HG03097 (cell line): ENCODE measurements around the gene GREM1.

Experiments
- ATAC-seq: cut with Tn5 transposase; IDR thresholded peaks from one replicate; pipeline ENCODE4 v1.9.1; 2021; ENCODE audit not compliant: unreplicated experiment, low FRiP score

GREM1 gene

DNA sequence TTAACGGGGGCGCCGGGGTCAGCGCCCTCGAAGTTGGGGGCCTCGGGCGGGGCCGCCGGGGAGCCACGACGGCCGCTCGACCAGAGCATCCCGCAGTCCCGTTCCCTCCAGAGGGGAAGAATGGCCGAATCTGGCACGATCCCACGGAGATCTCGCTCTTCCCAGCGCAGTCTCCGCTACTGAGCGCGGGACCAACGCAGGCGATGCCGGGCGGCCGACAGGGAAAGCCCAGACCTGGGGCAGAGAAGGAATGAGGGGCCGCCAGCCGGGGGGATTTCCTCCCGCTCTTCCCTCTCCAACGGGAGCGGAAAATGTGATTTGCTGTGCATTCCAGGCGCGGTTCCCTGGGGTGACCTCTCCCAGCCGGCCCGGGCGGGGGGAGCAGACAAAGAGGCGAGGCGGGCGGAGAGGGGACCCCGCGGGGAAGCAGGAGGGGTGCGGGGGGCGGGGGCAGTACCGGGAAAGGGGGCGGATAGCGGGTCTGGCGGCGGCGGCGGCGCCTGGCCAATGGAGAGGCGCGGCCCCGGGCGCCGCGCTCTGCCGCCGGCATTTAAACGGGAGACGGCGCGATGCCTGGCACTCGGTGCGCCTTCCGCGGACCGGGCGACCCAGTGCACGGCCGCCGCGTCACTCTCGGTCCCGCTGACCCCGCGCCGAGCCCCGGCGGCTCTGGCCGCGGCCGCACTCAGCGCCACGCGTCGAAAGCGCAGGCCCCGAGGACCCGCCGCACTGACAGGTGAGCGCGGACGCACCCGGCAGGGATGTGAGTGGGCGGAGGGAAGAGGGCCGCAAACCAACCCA, at the start of gene GREM1:
Gene GREM1 (plus strand): TSS at position 579 of the 801 bp plus-strand sequence. CDS start 12,687 bp downstream, outside the sequence.
- no peak for ATAC-seq

- no peak for ATAC-seq
Observed at GRCh38 chr15:32668942-32669341, 48.9 kb upstream of the GREM1 start.

DNA sequence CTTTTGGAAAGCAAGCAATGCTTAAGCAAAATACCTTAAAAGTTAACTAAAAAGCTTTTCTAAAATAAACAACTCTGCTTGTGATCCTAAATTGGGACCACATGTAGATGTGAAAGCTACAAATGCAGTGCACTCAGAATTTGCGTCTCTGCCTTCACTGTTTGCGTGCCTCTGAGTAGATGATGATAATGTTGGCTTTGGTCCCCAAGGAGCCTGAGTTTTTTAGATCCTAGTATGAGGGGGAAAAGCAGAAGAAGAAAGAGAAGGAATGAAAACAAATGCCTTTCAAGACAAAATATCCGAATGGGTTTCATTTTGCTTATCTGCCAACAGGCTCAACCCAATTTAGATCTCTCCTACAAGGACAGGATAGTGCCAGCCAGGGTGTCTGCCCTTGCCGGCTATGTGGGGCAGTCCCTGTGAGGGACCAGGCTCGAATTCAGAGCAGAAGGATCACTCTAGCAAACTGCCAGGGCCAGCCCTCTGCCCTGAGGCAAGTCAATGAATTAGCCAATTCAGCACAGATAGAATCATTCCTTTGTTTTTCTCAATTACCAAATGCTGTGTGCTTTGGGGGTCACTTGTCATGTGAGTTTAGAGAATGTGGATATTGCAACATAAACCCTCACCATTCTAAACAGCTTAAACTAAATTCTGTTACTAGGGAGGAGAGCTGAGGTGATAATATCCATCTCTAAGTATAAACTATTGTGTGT, 47.8 kb upstream of the GREM1 start:
- no peak for ATAC-seq

DNA sequence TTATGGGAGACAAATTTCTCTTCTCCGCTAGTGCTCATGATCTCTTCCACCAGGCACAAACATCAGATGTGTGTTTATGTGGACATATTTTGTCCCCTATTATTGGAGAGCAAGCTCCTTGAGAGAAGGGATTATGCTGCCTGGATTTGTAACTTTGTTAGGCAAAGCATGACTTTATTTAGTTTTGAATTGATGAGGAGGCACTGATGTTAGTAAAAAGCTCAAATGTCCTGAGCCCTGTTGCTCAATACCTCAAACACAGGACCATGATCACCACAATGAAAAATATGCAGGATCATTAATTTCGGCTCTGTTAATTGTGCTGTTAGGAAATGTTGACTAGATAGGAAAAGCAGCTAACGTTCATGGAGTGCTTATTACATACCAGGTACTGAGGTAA, 47.2 kb upstream of the GREM1 start:
- no peak for ATAC-seq

- ATAC-seq = no peak
Observed at GRCh38 chr15:32671339-32672325, 46.2 kb upstream of the GREM1 start.

DNA sequence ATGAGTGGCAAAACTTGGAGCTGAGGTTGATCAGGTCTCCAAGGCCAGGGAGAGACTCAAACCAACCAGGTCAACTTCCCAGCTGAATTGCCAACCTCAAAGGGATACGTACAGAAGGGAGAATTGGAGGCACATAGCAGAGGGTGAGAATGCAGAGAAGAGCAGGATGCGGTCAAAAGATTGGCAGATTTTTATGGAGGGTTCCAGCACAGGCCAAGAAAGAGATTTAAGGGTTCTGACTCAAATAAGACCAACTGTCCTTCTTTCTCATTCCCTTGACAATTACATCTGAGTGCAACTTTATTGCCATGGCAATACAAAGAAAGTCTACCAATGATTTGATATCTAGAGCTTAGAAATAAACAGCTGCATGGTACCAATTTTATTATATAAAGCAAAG, 43.1 kb upstream of the GREM1 start:
- ATAC-seq = no peak

DNA sequence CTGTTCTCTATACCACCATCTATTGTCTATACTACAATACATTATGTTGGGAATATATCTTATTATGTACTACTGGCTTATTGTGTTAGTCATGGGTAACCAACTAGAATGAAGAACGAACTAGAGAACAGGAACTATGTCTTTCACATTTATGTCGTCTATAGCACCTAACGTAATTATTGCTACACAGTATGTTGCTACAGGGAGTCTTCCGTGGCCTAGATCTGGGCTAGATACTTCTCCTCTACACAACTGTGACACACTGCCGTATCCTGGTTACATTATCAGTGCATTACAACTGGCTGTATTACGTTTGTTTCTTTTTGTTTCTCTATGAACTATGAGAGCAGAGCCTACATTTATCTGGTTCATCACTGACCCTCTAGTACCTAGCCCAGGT, 42.3 kb upstream of the GREM1 start:
- ATAC-seq = no peak

- no peak for ATAC-seq
Observed at GRCh38 chr15:32676169-32676568, 41.6 kb upstream of the GREM1 start.

- ATAC-seq = no peak
Observed at GRCh38 chr15:32677238-32677750, 40.5 kb upstream of the GREM1 start.

- ATAC-seq = no peak
Observed at GRCh38 chr15:32679298-32679690, 38.5 kb upstream of the GREM1 start.

DNA sequence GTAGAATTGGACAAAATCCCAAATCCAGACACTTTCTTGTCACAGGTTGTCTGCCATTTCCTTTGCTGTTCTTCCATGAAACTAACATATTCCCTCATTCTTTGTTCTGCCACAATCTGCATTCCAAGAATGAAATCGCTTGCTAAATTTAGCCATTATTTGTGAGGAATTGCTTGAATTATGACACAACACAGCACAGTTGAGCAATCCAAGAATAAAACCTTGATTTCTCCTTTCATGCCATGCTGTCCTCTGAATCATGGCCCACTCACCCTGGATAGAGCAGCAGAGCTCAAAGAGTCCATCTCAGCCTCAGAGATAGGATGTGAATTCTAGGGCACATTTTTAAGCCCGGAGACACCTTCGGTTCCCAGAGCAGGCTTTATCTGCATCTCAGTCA, 35.2 kb upstream of the GREM1 start:
- no peak for ATAC-seq

GRCh38 chr15:32682977-32683630, 34.7 kb upstream of the GREM1 start:
- ATAC-seq = no peak

DNA sequence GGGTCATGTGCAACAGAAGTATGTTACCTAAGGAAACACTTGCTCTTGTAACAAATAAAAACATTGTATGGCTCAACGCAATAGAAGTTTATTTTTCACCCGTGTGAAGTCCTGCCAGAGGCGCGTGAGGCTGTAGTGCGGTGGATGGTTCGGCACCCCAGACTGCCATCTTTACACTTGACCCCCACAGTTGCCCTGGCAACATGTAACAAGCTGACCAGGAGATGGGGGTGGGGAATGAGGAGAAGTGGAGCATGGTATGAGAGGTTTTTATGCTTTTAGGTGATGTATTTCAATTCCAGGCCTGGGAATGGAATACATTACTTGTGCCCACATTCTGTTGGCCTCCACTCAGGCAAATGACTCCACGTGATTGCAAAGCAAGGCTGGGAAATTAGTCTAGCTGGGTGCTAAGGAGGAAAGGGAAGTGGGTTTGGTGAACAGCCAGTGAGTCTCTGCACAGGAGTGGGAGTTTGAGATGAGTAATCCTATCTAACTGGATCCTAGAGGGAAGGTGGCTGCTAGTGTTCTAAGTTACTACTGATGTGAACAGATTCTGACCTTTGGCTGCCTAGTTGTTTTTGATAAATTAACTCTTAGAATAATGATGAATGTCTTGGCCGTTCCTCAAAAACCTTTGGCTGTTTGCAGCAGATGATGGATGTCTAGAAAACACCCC, 33.8 kb upstream of the GREM1 start:
- ATAC-seq = no peak

GRCh38 chr15:32685576-32685975, 32.2 kb upstream of the GREM1 start:
- ATAC-seq = no peak

- ATAC-seq = no peak
Observed at GRCh38 chr15:32687556-32687955, 30.2 kb upstream of the GREM1 start.

DNA sequence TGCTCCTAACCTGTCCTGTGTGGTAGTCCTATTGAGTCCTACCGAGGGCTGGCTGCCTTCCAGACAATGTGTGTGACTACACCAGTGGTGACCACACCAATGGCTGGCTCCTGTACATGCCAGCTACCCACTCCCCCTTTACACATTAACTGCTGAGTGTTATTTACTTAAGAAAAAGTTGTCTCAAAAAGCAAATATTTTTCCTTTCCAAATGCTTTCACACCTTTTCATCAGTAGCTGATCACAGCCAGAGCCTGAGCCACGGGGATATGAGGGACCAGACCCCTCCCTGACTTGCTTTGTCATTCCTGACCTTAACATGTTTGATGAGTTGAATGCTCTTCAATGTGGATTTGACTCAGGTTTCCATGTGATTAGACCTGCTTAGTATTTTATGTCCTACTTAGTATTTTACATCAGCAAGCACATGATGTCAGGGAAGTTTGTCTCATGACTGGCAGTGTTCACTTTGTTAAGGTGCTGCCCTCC, 29.6 kb upstream of the GREM1 start:
- no peak for ATAC-seq

GRCh38 chr15:32690941-32691688, 26.7 kb upstream of the GREM1 start:
- ATAC-seq = no peak

DNA sequence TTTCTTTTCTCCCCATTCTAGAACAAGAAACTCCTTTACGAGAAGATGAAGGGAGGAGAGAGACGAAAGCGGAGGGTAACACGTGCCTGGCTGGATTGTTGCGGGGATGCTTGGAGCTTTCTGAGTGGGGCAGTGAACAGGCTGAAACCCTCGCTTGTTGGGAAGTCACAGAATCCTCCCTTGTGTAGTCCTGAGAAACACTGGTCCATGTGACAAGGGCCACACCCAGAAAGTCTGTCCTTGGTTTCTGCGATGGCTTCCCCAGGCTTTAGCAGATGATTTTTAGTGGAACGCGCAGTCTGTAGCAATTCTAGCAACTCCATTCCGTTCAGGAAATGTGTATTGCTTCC, 26.1 kb upstream of the GREM1 start:
- ATAC-seq = no peak

DNA sequence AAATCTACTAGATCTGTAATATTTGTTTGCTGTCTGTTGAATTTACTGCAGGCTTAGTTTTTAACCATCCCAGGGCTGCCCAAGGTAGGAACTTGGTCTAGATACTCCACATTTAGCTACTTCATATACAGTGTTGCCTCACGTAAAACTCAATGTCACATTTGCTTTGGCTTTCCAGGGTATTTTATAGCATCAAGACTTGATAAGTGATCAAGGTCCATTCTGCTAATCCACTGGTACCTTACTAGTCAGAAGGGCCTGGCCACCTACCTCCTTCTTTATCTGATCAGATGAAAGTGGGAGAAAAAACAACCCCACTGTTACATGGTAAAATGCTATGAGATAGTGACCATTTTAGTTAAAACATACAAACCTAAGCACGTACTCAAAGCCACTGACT, 25.5 kb upstream of the GREM1 start:
- ATAC-seq = no peak
